Measurements from ENCODE around the gene PPIG. TPM values are rescaled to one million over a fixed set of nuclear protein-coding genes. Genes with fewer than 3 reads are reported as not detected.

PPIG gene
- total RNA-seq, 4 donors from 2014 or later: 29.0 to 48.0 (median 31.1) TPM

- no peaks in the 10 kb centered on the region for H3K4me1 ChIP-seq
- H3K36me3 ChIP-seq: no peaks in the 10 kb centered on the region
- no peak for TF ChIP-seq EP300 (IDR thresholded peaks at IDR 0.05)
- TF ChIP-seq POLR2A (IDR thresholded peaks at IDR 0.05): no peak
- TF ChIP-seq POLR2AphosphoS5 (IDR thresholded peaks at IDR 0.05): no peak
- TF ChIP-seq CTCF (IDR thresholded peaks at IDR 0.05): no peak
- no peaks in the 10 kb centered on the region for H3K27me3 ChIP-seq
- no peak for DNase-seq (ENCODE audit: low spot score in 2 of 2)
- 78% methylated on average over 1 of the region's 1 CpG for WGBS
- no peak overlapping the region for H3K4me3 ChIP-seq
- no peaks in the 10 kb centered on the region for H3K9me3 ChIP-seq
- H3K27ac ChIP-seq: no peak overlapping the region
Observed at GRCh38 chr2:169664600-169664977, 80.4 kb downstream of the PPIG start.

- Histone ChIP-seq H3K4me3 (no peak overlapping the region), H3K27ac (no peak overlapping the region), H3K4me1 (no peaks in the 10 kb centered on the region), H3K36me3 (no peaks in the 10 kb centered on the region), H3K27me3 (no peaks in the 10 kb centered on the region), H3K9me3 (no peaks in the 10 kb centered on the region)
- 72% methylated on average over 1 of the region's 1 CpG for WGBS
- no peak for DNase-seq (ENCODE audit: low spot score in 2 of 2)
- no peak for TF ChIP-seq POLR2A (IDR thresholded peaks at IDR 0.05)
Observed at GRCh38 chr2:169664978-169665930, 81.1 kb downstream of the PPIG start.

- no peak overlapping the region for H3K27ac ChIP-seq
- TF ChIP-seq POLR2AphosphoS5 (IDR thresholded peaks at IDR 0.05) (no peak), EP300 (IDR thresholded peaks at IDR 0.05) (no peak), CTCF (IDR thresholded peaks at IDR 0.05) (no peak), POLR2A (IDR thresholded peaks at IDR 0.05) (no peak)
- H3K27me3 ChIP-seq: no peaks in the 10 kb centered on the region
- WGBS: 34% methylated on average over 2 of the region's 2 CpGs
- no peaks in the 10 kb centered on the region for H3K9me3 ChIP-seq
- no peak overlapping the region for H3K4me3 ChIP-seq
- no peaks in the 10 kb centered on the region for H3K36me3 ChIP-seq
- H3K4me1 ChIP-seq: no peaks in the 10 kb centered on the region
- no peak for DNase-seq (ENCODE audit: low spot score in 2 of 2)
Observed at GRCh38 chr2:169667583-169667982, 83.4 kb downstream of the PPIG start.

GRCh38 chr2:169670215-169670651 lies 86.1 kb downstream of the PPIG start:
- no peak overlapping the region for H3K27ac ChIP-seq
- TF ChIP-seq POLR2AphosphoS5 (IDR thresholded peaks at IDR 0.05): no peak
- TF ChIP-seq POLR2A (IDR thresholded peaks at IDR 0.05): no peak
- TF ChIP-seq EP300 (IDR thresholded peaks at IDR 0.05): no peak
- TF ChIP-seq CTCF (IDR thresholded peaks at IDR 0.05): no peak
- no peak overlapping the region for H3K4me3 ChIP-seq
- no peak for DNase-seq (ENCODE audit: low spot score in 2 of 2)
- H3K27me3 ChIP-seq: no peaks in the 10 kb centered on the region
- H3K9me3 ChIP-seq: no peaks in the 10 kb centered on the region
- 91% methylated on average over 2 of the region's 2 CpGs for WGBS
- H3K36me3 ChIP-seq: no peaks in the 10 kb centered on the region
- H3K4me1 ChIP-seq: no peaks in the 10 kb centered on the region

- Histone ChIP-seq H3K27ac (no peak overlapping the region), H3K36me3 (no peaks in the 10 kb centered on the region), H3K4me3 (no peak overlapping the region), H3K9me3 (no peaks in the 10 kb centered on the region), H3K27me3 (no peaks in the 10 kb centered on the region), H3K4me1 (no peaks in the 10 kb centered on the region)
- 96% methylated on average over 4 of the region's 4 CpGs for WGBS
- TF ChIP-seq POLR2A (IDR thresholded peaks at IDR 0.05) (no peak), POLR2AphosphoS5 (IDR thresholded peaks at IDR 0.05) (no peak), EP300 (IDR thresholded peaks at IDR 0.05) (no peak), CTCF (IDR thresholded peaks at IDR 0.05) (no peak)
- DNase-seq (ENCODE audit: low spot score in 2 of 2): no peak
Observed at GRCh38 chr2:169670937-169671336, 86.8 kb downstream of the PPIG start.

Data from suprapubic skin (tissue), 4 donors.